GM12878 (cell line): ENCODE data around the gene DNAAF1. TPM values are rescaled to one million over a fixed set of nuclear protein-coding genes. Genes with fewer than 3 reads are reported as not detected.

Source experiments
- ATAC-seq: fragments of 200-7000 bp; cut with Tn5 transposase; 3 replicates; pipeline ENCODE4 v1.9.1; 2020; ENCODE audit warnings: mild to moderate bottlenecking, moderate library complexity
- BruUV-seq: library from RNA; stranded (reverse); fragments of 400-500 nt; replicated peaks from 2 replicates; lab custom pipeline; 2021; lab: Mats Ljungman, UMichigan
- CTCF ChIA-PET: fragments of 300-600 bp; sonication (Branson Sonifier 250); formaldehyde crosslinking; extraction: SDS; loops from one replicate; lab custom pipeline; 2021; ENCODE audit warnings: inconsistent platforms; lab: Yijun Ruan, JAX
- POLR2A ChIA-PET: fragments of 350-600 bp; formaldehyde crosslinking; extraction: SDS; loops from one replicate; lab custom pipeline; 2021; ENCODE audit warnings: inconsistent platforms; lab: Charles Lee
- RAD21 ChIA-PET: fragments of 300-600 bp; sonication (Branson Sonifier 250); formaldehyde crosslinking; loops from one replicate; lab custom pipeline; 2023; ENCODE audit warnings: antibody characterized with exemption; ENCODE audit not compliant: unreplicated experiment; lab: Charles Lee
- SMC1A ChIA-PET: fragments of 300-600 bp; sonication (Branson Sonifier 250); formaldehyde crosslinking; loops from one replicate; lab custom pipeline; 2023; ENCODE audit not compliant: unreplicated experiment, uncharacterized antibody; lab: Charles Lee
- DNase-seq: peaks from one replicate; pipeline ENCODE4 v3.0.0-alpha.2; 2011; ENCODE audit warnings: low read depth, low spot score
- FAIRE-seq: peaks from 3 replicates; lab custom pipeline; 2011; peaks lifted over from hg19 to GRCh38; lab: Jason Lieb, UNC
- H2AFZ ChIP-seq: 2 replicates; pipeline ENCODE4 v1.6.0; 2011; ENCODE audit warnings: low read depth, low read length, control low read depth; ENCODE audit not compliant: control insufficient read depth
- H3K27ac ChIP-seq: 2 replicates; pipeline ENCODE4 v1.5.1; 2011; ENCODE audit warnings: control low read depth; ENCODE audit not compliant: control insufficient read depth, insufficient read depth
- H3K27me3 ChIP-seq, 2 experiments: replicated peaks in 1 of 2; 2 replicates each; pipeline versions ENCODE4 v1.6.0 to v1.6.1; 2011; ENCODE audit warnings: low read length in 1 of 2; ENCODE audit not compliant: control insufficient read depth in 2 of 2, insufficient read depth in 2 of 2
- H3K36me3 ChIP-seq, 2 experiments: 2 replicates each; pipeline ENCODE4 v1.5.1; 2011; ENCODE audit warnings: low read length in 1 of 2; ENCODE audit not compliant: control insufficient read depth in 2 of 2, insufficient read depth in 2 of 2
- H3K4me1 ChIP-seq: 2 replicates; pipeline ENCODE4 v1.6.1; 2011; ENCODE audit warnings: mild to moderate bottlenecking, low read length, moderate library complexity, mixed read lengths; ENCODE audit not compliant: control insufficient read depth, insufficient read depth
- H3K4me2 ChIP-seq: 2 replicates; pipeline ENCODE4 v1.6.0; 2011; ENCODE audit warnings: control low read depth; ENCODE audit not compliant: control insufficient read depth, insufficient read depth
- H3K4me3 ChIP-seq: fragments of 200-600 bp; sonication (generic); 2 replicates; pipeline ENCODE4 v1.5.1; 2016
- H3K79me2 ChIP-seq: 2 replicates; pipeline ENCODE4 v1.6.0; 2011; ENCODE audit warnings: low read length; ENCODE audit not compliant: control insufficient read depth, insufficient read depth
- H3K9ac ChIP-seq: 2 replicates; pipeline ENCODE4 v1.8.0; 2011; ENCODE audit warnings: low read length, control low read depth, mixed read lengths; ENCODE audit not compliant: control insufficient read depth, insufficient read depth
- H3K9me3 ChIP-seq: replicated peaks from 3 replicates; pipeline ENCODE4 v1.5.1; 2011; ENCODE audit warnings: mild to moderate bottlenecking, low read length; ENCODE audit not compliant: control insufficient read depth, insufficient read depth
- H4K20me1 ChIP-seq: 2 replicates; pipeline ENCODE4 v1.6.0; 2011; ENCODE audit not compliant: control insufficient read depth, insufficient read depth
- DPF2 ChIP-seq: fragments of 450-650 bp; IDR thresholded peaks from 2 replicates; pipeline ENCODE4 v1.6.1; 2017; ENCODE audit warnings: mild to moderate bottlenecking
- ETV6 ChIP-seq, 2 experiments: fragments of 450-650 bp in 1 of 2; IDR thresholded peaks in 1 of 2; conservative IDR thresholded peaks in 1 of 2; 2 replicates each; pipeline ENCODE4 v1.6.1; 2014; ENCODE audit warnings: antibody characterized with exemption in 1 of 2, borderline replicate concordance in 1 of 2, low read depth in 1 of 2, mild to moderate bottlenecking in 1 of 2, moderate library complexity in 1 of 2
- FOXM1 ChIP-seq: IDR thresholded peaks from 2 replicates; pipeline ENCODE4 v1.6.1; 2012; ENCODE audit warnings: low read depth, mild to moderate bottlenecking, inconsistent platforms, low read length, moderate library complexity
- RCOR1 ChIP-seq: conservative IDR thresholded peaks from 2 replicates; pipeline ENCODE4 v1.6.1; 2012; ENCODE audit warnings: low read depth, low read length, improper control_type of control experiment
- SIX5 ChIP-seq: IDR thresholded peaks from 2 replicates; pipeline ENCODE4 v1.6.1; 2011; ENCODE audit warnings: mild to moderate bottlenecking, low read depth, low read length, moderate library complexity; ENCODE audit not compliant: severe bottlenecking
- WGBS: methylation state at CpG from one replicate; pipeline ENCODE4 v1.1.6; 2016; ENCODE audit warnings: low lambda C conversion rate; ENCODE audit not compliant: insufficient replicate concordance, insufficient coverage; ENCODE audit errors: missing lambda C conversion rate; 5-methylcytosine and 5-hydroxymethylcytosine counted together
- in situ Hi-C: fragments of 300-500 bp; cut with MboI; formaldehyde crosslinking; loops from 9 replicates; pipeline ENCODE4 v1.14.3; 2018; ENCODE audit warnings: mixed read lengths
- intact Hi-C: fragments of 100-400 bp; cut with micrococcal nuclease; formaldehyde crosslinking; loops from one replicate; pipeline ENCODE4 v1.14.2; 2022; ENCODE audit not compliant: unreplicated experiment
- polyA plus RNA-seq, 11 experiments: library from polyadenylated mRNA; depleted of rRNA in 4 of 11; unstranded in 6 of 11; stranded (reverse) in 5 of 11; fragments of >200 nt; fragmentation: Nextera tagmentation in 4 of 11; fragmentation: Illumina TruSeq in 1 of 11; extraction: Ambion mirVana in 4 of 11; extraction: Trizol in 1 of 11; gene quantifications; 1 replicate in 1 of 11; 2 replicates in 10 of 11; pipeline versions ENCODE4 v1.2.1 to v1.2.3, GENCODE V29; 2011 to 2016; ENCODE audit warnings: inconsistent platforms in 2 of 11, missing spikeins in 2 of 11, low read depth in 1 of 11
- total RNA-seq, 4 experiments: library from RNA; depleted of rRNA in 3 of 4; stranded (reverse); fragments of >200 nt in 3 of 4; fragmentation: Illumina TruSeq in 1 of 4; extraction: Trizol in 1 of 4; gene quantifications; 2 replicates each; pipeline versions ENCODE4 v1.2.1 to v1.2.3, GENCODE V29; 2013 to 2021
- TF ChIP-seq, protein P1 (sequence below): IDR thresholded peaks from 2 replicates; pipeline ENCODE4 v1.6.1; 2012; ENCODE audit warnings: low read length, inconsistent platforms
- TF ChIP-seq, protein P2 (sequence below): fragments of 450-650 bp; IDR thresholded peaks from 2 replicates; pipeline ENCODE4 v1.6.1; 2016; ENCODE audit warnings: mild to moderate bottlenecking

The DNAAF1 gene
- total and polyA plus RNA-seq, 10 of the 15 experiments (the other 5 are each of a cell fraction or from before 2014, with no cell fraction given), result 0.02 to 0.76 (median 0.08) TPM; not detected in 6

DNA sequence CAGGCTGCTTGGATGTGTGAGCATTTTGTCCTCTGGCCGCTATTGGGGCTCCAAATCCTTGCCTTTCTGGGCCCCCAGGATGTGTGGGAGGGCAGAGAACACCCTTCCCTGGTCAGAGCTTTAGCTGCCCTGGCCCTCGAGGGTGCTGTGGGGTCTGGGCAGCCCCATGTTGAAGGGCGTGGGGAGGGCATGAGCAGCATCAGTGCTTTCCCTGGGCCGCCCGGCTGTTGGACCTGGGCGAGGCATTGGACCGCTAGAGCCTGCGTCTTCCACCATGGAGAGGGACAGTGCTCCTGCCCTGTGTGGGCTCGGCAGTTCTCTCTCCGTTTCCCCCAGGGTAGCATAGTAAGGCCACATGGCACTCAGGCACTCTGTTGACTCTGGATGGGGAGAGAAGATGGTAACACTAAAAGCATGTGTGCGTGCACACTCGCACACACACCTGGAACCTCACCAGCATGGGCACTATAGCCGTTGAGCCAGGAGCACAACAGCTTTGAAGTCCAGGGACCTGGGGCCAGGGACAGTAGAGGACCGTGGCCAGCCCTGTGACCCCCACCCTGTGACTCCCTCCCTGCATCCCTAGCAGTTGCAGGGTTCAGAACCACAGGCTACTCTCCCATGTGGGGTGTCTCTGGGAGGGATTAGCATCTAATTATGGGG is 52.5 kb downstream of the DNAAF1 start (continued):
- TF ChIP-seq, protein P1, sequence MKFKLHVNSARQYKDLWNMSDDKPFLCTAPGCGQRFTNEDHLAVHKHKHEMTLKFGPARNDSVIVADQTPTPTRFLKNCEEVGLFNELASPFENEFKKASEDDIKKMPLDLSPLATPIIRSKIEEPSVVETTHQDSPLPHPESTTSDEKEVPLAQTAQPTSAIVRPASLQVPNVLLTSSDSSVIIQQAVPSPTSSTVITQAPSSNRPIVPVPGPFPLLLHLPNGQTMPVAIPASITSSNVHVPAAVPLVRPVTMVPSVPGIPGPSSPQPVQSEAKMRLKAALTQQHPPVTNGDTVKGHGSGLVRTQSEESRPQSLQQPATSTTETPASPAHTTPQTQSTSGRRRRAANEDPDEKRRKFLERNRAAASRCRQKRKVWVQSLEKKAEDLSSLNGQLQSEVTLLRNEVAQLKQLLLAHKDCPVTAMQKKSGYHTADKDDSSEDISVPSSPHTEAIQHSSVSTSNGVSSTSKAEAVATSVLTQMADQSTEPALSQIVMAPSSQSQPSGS, result no peak
- TF ChIP-seq ETV6 (conservative IDR thresholded peaks at IDR 0.05 in 1 of 2, IDR thresholded peaks at IDR 0.05 in 1 of 2; ENCODE audit: borderline replicate concordance in 1 of 2, low read depth in 1 of 2) (no peak), RCOR1 (no peak), DPF2 (no peak), FOXM1 (no peak)

DNA sequence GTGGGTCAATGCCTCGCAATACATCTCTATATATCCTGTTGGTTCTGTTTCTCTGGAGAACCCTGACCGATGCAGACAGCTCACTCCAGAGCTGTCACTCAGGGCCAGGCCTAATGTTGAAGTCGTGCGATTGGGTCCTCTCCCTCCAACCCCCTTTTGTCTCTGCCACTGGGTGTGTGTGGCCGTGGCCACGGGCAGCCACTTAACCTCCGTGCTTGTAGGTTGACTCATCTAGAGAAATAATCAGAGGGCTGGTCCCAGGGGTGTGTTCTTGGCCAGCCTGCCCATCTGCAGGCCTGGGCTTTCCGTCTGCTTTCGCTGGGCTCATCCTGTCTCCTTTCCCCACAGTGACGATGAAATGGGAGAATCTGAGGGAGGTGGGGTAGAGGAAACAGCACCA is 53.3 kb downstream of the DNAAF1 start:
- POLR2A ChIA-PET, result no interaction called here
- Histone ChIP-seq H4K20me1 (no peaks in the 10 kb centered on the region), H3K9ac (no peak overlapping the region), H2AFZ (no peak overlapping the region), H3K27ac (no peak overlapping the region), H3K9me3 (no peaks in the 10 kb centered on the region), H3K4me1 (no peaks in the 10 kb centered on the region), H3K4me2 (no peak overlapping the region), H3K36me3 (no peaks in the 10 kb centered on the region), H3K79me2 (no peaks in the 10 kb centered on the region), H3K4me3 (no peak overlapping the region), H3K27me3 (0 out of 4 replicates have a peak, but pooled peaks cover 0 to 2% of the 10 kb centered on the region in 2 experiments)
- BruUV-seq, result no TSS peak
- TF ChIP-seq, protein P2, sequence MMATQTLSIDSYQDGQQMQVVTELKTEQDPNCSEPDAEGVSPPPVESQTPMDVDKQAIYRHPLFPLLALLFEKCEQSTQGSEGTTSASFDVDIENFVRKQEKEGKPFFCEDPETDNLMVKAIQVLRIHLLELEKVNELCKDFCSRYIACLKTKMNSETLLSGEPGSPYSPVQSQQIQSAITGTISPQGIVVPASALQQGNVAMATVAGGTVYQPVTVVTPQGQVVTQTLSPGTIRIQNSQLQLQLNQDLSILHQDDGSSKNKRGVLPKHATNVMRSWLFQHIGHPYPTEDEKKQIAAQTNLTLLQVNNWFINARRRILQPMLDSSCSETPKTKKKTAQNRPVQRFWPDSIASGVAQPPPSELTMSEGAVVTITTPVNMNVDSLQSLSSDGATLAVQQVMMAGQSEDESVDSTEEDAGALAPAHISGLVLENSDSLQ, result peak; percentile 33; the same call in 1 of the 2 replicates
- TF ChIP-seq SIX5, result no peak
- in situ Hi-C loops, result no loop called here
- no peak for FAIRE-seq
- DNase-seq, result no peak
- SMC1A ChIA-PET, result no interaction called here
- intact Hi-C loops, result no loop called here
- peak; percentile 15; the same call in 1 of the 3 replicates for ATAC-seq
- 25% methylated on average over 10 of the region's 10 CpGs for WGBS
- CTCF ChIA-PET, result no interaction called here
- RAD21 ChIA-PET, result no interaction called here
